NCI-H128 (cell line): Measurements from ENCODE around the gene CAMK4.

Experiments used
- DNase-seq: peaks from one replicate; lab custom pipeline; 2025; ENCODE audit not compliant: unreplicated experiment; lab: John Stamatoyannopoulos, UW

The CAMK4 gene

GRCh38 chr5:111530298-111530740 lies 306.1 kb downstream of the CAMK4 start:
- DNase-seq: no peak

GRCh38 chr5:111532886-111533582 lies 308.9 kb downstream of the CAMK4 start:
- DNase-seq: no peak

GRCh38 chr5:111535879-111536549 lies 311.8 kb downstream of the CAMK4 start:
- DNase-seq: no peak

- no peak for DNase-seq
Observed at GRCh38 chr5:111537141-111538024, 313.2 kb downstream of the CAMK4 start.
